IPS-18c (cell line): ENCODE results near the gene C1orf232.

ENCODE experiments used
- H3K4me3 ChIP-seq: 2 replicates; pipeline ENCODE4 v1.7.0; 2013; ENCODE audit warnings: low read depth, mild to moderate bottlenecking, low read length, moderate library complexity; ENCODE audit not compliant: insufficient read depth
- H3K9me3 ChIP-seq: one replicate; pipeline ENCODE4 v1.6.1; 2013; ENCODE audit warnings: mild to moderate bottlenecking, low read length, moderate library complexity; ENCODE audit not compliant: control insufficient read depth, insufficient read depth

C1orf232 gene

DNA sequence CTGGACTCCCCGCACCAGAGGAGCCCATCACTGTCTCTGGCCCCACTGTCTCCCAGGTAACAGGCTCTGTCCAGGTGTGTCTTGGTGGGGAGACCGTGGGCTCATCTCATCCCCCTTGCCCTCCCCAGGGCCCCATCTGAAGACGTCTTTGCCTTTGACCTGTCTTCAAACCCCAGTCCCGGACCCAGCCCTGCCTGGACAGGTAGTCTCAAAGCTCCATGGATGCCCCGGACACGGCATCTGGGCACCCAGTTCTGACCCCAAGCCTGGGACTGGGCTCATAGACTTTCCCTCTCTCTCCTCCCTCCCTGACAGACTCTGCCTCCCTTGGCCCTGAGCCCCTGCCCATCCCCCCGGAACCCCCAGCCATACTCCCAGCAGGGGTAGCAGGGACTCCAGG lies 15.3 kb upstream of the C1orf232 start:
- H3K4me3 ChIP-seq: no peak overlapping the region
- H3K9me3 ChIP-seq: no peaks in the 10 kb centered on the region

DNA sequence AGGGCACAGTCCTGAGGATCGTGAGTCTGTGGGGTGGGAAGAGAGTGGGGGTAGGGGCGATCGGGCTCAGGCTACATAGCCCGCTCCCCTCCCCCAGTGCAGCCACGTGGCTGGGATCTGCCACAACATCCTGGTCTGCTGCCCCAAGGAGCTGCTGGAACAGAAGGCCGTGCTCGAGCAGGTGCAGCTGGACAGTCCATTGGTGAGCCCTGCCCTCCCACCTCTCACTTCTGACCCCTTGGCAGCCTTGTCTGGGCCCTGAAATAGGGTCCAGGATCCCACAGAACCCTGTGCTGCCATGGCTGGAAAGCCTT lies 13.6 kb upstream of the C1orf232 start:
- no peak overlapping the region for H3K4me3 ChIP-seq
- H3K9me3 ChIP-seq: no peaks in the 10 kb centered on the region

DNA sequence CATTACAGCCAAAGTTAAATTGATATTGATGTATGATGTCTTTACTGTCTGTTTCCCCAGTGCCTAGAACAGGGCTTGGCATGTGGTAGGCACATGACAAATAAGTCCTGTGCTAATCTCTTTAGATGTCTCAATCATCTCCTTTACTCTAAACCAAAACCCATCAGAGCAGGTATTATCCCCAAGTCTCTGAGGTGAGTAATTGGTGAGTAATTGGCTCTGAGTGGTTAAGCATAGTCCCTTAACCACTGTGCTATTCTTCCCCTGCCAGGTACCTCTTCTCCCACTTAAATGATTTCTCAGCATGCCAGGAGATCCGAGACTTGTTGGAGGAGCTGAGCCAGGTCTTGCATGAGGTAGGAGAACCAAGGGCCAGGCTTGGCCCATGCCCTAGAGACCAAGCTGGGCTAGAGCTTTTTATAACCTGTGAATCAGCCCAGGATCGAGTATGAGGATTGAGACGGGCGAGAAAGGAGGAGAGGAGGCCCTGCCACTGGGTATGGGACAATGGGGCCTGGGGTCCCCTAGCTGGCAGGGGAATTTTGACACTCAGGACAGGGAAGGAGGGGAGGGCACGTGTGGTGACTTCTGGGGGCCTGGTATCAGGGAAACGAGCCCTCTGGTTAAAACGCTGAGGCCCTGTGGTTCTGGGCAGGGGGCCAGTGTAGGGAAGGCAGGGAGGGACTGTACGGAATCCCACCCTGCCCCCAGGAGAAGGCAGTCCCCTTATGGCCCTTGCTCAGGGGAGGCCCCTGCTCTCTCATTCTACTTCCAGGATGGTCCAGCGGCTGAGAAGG lies 13.0 kb upstream of the C1orf232 start:
- Histone ChIP-seq H3K4me3 (no peak overlapping the region), H3K9me3 (no peaks in the 10 kb centered on the region)

DNA sequence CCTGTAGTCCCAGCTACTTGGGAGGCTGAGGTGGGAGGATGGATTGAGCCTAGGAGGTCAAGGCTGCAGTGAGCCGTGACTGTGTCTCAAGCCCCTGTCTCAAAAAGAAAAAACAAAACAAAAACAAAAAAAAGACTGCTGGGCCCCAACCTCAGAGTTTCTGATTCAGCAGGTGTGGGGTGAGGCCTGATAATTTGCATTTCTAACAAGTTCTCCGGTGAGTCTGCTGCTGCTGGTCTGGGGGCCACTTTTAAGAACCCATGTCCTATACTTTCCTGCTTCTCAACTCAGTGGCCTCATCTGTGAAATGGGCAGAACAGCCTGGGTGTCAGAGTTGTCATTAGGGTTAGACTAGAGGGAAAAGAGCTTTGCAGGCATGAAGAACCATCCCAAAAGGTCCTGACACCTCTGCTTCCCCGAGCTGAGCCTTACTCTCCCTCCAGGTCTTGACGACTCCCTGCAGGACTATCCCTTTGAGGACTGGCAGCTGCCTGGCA lies 11.3 kb upstream of the C1orf232 start:
- no peaks in the 10 kb centered on the region for H3K9me3 ChIP-seq
- H3K4me3 ChIP-seq: no peak overlapping the region

DNA sequence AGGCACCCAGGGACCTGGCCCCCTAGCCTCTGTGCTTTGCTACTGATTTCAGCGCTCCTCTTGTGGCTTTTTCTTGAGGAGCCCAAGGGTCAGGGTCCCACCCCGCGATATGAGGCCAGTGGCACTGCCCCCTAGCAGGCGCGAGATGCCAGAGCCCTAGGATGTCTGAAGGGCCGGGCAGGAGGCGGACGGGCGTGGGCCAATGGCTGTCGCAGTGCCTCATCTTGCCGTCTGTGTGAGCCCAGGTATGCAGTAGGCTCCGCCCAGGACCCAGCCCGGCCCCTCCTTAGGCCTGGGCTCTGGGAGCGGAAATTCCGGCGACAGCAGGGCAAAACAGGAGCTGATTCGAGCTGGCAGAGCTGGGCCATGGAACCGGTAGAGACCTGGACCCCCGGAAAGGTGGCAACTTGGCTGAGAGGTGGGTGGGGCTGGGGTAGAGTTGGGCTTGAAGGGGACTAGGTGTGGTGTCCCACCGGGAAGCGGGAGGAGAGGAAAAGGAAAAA lies 8.5 kb upstream of the C1orf232 start, which contains the start of gene CNKSR1:
Gene CNKSR1, plus strand, starts transcription at position 310 of the 503 bp plus-strand sequence. Its CDS starts 57 bp downstream, at position 367.
- Histone ChIP-seq H3K9me3 (no peaks in the 10 kb centered on the region), H3K4me3 (peak within 1 kb of the TSS; percentile 52)

DNA sequence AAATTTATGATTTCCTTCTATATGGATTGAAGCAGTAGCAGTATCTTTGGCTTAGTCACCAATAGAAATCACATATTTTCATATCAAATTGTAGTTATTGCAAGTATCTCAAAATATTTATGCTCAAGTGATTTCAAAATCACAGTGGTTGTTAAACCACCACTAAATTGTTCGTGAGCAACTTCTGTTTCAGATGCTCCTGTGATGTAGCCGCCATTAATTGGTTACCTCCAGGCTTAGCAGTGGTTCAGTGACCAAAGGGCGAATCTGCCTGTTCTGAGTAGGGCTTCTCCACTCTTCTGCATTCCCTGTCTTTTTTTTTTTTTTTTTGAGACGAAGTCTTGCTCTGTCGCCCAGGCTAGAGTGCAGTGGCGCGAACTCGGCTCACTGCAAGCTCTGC lies 6.6 kb upstream of the C1orf232 start:
- Histone ChIP-seq H3K9me3 (no peaks in the 10 kb centered on the region), H3K4me3 (no peak overlapping the region)

DNA sequence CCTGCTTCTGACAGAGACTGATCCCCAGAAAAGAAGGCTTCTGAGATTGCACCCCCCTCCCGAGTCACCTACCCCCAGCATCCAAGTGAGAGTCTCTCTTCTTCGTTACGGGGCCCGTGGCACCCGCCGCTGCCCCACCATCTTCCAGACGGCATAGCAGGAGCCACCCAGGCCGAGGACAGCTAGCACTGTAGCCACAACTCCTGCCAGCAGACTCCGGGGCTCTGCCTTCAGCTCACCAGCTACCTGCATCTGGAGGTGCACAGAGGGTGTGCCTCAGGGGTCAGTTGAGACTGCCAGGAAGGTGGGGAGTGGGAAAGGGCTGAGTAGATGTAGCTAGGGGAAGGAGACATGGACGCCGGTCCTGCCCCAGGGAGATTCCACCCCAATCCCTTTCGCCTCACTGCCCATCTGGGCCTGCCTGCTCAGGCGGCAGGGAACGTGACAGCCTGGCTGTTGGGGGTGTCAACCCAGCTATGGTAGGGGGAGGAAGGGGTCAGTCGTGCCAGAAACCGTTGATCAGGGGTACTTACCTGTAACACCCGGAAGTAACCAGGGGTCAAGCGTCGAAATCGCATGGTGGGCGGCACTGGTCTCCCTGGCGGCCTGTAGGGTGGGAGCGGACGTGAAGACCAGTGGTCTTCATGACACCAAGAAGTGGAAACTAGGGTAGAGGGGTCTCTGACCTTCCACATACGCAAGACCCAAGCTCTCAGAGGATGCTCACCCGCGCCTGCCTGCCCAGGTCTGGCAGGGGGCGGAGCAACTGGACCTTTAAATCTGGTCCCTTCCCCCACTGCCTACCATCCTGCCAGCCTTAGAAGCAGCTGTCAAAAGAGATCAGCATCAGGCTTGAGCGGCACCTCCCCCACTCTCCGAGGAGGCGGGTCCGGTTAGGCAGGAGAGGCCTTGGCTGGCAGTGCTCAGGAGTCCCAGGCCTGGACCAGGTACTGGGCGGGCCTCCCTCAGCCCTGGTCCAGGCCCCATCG lies 2.6 kb upstream of the C1orf232 start, which contains the start of gene ZNF593OS:
Gene ZNF593OS, minus strand, starts transcription at position 749 of the 989 bp plus-strand sequence. Its CDS starts 171 bp downstream, at position 578.
- peak within 1 kb of the TSS; percentile 90; the same call in 1 of the 2 replicates for H3K4me3 ChIP-seq
- no peaks in the 10 kb centered on the region for H3K9me3 ChIP-seq

DNA sequence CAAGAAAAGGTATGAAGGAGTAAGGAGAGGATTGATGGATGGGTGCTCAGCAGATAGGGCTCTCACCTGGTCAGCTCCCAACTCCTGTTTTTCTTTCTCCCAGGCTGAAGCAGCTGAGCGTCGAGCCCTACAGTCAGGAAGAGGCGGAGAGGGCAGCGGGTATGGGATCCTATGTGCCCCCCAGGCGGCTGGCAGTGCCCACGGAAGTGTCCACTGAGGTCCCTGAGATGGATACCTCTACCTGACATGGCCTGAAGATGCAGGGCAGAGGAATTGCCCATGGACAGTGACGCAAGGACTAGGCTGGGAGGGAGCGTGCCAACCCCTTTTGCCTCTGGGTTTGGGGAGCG lies 1.7 kb upstream of the C1orf232 start:
- Histone ChIP-seq H3K4me3 (peak overlapping the region; percentile 90), H3K9me3 (no peaks in the 10 kb centered on the region)

DNA sequence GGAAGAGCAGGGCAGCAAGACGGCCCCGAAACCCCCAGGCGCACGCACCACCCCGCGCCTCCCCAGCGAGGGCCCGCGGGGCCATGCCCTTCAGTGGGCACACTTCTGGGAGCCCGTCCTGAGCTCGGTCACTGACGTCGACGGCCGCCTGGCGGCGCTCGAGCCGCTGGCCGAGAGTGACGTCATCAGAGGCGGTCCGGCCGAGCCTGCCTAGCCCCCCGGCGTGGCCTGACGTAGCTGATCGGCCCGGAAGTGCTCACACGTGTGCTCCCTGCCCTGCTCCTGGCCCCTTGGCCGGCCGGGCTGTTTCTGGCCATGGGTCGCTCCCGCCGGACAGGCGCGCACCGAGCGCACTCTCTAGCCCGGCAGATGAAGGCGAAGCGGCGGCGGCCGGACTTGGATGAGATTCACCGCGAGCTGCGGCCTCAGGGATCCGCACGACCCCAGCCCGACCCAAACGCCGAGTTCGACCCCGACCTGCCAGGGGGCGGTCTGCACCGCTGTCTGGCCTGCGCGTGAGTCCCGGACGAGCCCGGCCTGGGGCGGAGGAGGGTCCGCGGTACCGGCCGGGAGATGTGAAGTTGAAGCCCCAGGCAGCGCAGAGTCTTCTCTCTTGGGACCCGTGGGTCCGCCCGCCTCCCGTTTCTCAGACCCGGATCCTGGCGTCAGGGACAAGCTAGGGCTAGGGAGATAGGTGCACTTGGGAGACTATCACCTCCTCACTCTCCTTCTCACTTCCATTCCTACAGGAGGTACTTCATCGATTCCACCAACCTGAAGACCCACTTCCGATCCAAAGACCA lies 1.1 kb upstream of the C1orf232 start, which contains the start of gene ZNF593:
Gene ZNF593, plus strand, starts transcription at position 240 of the 803 bp plus-strand sequence. Its CDS starts 76 bp downstream, at position 316.
- Histone ChIP-seq H3K4me3 (peak within 1 kb of the TSS; percentile 90), H3K9me3 (no peaks in the 10 kb centered on the region)

DNA sequence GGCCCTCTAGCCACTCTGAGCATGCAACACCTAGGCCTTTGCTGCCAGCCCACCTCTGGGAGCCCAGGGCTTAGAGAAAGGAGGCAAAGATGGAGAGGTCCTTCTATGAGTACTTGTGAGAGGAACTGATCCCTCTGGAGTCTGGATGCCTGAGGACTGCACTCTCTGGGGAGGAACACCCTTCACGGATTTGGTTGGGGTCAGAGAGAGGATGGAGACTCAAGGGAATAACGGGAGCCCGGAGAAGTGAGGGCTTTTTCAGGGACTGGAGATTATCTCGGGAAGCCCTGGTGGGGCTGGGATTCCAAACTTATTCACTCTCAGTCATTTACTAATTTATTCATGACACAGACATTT lies 413 bp upstream of the C1orf232 start:
- H3K4me3 ChIP-seq: no peak overlapping the region; the same call in 1 of the 2 replicates
- no peaks in the 10 kb centered on the region for H3K9me3 ChIP-seq

DNA sequence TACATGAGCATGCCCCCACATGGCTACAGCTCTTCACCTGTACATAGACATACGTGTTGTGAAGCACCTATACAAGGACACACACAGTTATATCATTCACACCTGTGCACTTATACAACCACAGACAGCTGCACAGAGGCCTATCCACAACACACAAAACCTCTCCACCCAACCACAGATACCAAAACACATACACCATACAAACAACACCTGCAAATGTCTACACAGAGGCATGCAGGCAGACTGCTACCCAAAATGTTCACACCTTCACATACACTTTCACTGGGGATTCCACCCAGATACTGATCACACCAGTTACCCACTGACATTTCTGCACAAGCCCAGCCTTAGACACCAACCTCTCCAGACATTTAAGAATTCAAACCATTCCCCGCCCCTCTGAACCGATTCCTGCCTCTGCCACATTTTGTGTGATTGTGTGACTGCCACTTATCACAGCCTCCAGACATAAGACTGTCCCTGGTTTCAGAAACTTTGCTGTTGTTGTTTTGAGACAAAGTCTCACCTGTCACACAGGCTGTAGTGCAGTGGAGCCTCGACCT lies 2.0 kb downstream of the C1orf232 start:
- H3K9me3 ChIP-seq: no peaks in the 10 kb centered on the region
- H3K4me3 ChIP-seq: no peak overlapping the region

DNA sequence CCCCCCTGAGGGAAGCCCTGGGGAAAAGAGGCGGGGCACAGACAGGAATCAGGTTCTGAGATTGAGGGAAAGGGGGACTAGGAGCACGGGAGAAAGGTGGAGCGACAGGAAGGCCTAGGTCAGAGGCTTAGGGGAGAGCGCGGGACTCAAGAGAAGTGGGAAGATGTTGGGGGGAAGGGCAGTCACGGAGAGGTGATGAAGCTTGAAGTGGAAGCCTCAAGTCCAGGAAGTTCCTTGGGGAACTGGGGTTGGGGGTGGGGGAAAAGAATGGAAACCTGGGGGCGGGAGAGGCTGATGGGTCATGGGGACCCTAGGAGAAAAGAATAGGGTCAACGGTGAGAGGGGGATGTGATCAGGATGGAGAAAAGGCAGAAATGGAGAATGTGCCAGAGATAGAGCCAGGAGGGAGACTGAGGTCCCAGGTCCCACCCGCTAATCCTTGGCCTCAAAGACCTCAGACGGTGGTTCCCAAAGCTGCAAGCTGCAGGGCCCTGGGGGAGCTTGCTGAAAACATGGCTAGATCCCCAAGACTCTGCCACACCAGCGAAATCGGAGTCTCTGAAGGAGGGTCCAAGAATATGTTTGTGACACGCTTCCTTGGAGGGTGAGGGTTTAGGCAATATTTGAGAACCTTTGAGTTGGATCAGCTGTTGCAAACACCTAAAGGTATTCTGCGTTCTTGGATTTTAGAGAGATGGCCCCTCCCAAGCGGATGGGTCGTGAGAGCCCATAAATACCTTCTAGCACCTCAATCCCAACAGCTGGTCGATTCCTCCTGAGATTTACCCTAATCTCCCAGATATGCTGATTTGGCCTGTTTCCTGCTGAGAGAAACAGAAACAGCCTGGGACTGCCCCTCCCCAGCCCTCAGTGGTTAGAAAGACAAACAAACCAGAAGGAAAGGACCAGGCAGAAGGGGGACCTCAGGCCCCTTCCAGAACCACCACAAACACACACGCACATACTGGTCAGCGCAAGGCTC lies 3.6 kb downstream of the C1orf232 start:
- peak overlapping the region; percentile 58; the same call in 1 of the 2 replicates for H3K4me3 ChIP-seq
- no peaks in the 10 kb centered on the region for H3K9me3 ChIP-seq

DNA sequence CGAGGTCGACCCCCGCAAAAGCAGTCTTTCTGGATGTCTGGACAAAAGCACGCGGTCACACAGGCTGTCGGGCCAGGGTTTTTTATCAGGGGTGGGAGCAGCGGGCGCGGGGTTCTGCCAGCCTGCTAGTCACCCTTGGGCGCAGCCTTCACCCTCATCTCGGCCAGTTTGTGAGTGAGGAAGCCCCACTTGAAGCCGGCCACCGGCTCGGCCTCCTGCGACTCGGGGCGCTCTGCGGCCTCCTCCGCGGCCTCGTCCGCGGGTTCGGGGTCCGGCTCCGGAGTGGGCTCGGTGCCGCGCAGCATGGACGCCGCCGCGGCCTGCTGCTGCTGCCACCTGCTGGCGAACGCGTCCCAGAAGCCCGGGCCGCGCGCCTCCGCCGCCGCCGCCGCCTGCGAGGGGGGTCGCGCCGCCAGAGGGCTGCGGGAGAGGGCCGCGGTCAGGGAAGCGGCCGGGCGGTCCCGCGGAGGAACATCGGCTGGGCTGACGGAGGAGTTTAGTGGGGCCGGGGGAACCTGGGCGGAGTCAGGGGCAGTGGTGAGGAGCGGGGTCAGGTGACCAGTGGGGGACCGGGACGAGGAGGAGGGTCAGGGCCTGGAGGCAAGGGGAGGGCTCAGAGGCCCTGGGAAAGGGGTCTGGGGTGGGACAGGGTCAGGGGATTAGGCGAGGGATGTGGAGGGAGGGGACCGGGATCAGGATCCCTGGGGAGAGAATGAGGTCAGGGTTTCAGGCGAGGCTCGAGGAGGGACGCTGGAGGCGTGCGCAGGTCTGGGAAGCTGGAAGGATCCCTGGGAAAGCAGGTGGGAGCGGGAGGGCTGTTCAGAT lies 4.5 kb downstream of the C1orf232 start:
- H3K9me3 ChIP-seq: no peaks in the 10 kb centered on the region
- peak overlapping the region; percentile 58 for H3K4me3 ChIP-seq

DNA sequence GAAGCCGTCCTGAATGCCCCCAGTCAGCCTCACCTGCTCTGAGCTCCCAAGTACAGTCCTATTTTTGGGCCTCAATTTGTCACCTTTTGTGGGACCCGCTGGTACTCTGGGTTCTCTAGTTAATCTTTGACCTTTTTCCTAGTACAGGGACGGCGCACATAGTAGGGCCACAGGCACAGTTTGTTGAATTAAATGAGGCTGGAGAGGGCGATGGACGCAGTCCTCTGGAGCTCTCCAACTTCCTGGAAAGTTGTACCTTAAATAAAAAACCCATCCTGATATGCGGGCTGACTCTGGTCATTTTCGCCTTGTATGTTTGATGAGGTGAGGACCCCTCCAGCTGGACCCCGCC lies 5.1 kb downstream of the C1orf232 start:
- no peak overlapping the region; the same call in 1 of the 2 replicates for H3K4me3 ChIP-seq
- no peaks in the 10 kb centered on the region for H3K9me3 ChIP-seq

DNA sequence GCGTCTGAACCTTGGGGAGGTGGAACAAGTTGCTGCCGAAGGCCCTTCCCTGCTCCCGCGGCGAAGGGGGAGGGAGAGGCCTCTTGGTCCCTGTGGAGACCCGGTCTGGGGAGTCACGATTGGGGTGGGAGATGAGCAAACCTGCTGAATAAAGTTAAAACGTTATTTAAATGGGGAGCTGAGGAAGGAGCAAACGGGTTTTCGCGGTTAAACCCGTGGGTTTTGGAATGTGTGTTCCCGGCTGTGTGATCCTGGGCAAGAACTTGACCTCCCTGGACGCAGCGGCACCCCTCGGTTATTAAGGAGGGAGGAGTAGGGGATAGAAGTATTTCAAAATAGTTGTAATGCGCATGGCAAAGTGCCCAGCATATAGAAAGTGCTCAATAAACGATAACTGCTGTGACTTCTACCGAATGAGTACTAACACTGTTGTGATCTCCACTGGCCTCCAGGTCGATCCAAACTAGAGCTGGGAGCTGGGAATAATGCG lies 6.5 kb downstream of the C1orf232 start:
- Histone ChIP-seq H3K4me3 (peak overlapping the region; percentile 50), H3K9me3 (no peaks in the 10 kb centered on the region)
